GM04503 (cell line): ENCODE results near the gene WWOX.

Experiments
- DNase-seq: peaks from one replicate; pipeline ENCODE4 v3.0.0-alpha.2; 2012; ENCODE audit warnings: low read depth

Gene WWOX

DNA sequence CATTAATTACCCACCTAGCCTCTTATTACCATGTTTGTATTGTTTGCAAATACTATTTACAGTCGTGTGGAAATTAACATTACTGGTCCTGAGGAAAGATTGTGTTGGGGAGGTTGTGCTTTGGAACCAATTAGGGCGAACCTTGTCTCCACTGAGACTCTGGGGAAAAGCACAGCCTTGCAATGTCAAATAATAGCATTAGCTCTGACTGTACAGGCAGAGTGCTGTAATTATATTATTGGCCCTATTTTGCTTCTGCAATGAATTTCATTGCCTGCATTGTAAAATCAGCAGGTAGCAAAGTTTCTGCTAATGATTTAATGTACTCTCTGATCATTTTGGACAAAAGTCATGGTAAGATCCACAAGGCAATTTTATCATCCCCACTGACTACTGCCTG lies 97.0 kb downstream of the WWOX start:
- no peak for DNase-seq

DNA sequence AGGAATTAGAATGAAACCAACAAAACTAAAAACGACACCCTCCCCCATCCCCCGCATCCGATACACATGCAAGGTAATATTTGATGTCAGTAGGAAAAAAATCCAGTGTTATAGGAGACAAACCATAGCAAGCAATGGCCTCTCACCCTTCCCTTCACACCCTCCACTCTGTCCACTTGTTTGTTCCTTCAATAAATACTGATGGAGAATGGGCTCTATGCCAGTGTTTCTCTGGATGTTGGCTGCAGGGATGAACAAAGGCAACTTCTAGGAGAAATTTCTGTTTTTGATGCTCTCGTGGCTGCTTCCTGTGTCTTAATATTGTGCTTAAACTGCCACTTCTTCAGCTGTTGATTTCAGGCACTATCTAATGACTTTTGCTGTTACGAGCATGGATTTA lies 98.8 kb downstream of the WWOX start:
- DNase-seq: no peak

DNA sequence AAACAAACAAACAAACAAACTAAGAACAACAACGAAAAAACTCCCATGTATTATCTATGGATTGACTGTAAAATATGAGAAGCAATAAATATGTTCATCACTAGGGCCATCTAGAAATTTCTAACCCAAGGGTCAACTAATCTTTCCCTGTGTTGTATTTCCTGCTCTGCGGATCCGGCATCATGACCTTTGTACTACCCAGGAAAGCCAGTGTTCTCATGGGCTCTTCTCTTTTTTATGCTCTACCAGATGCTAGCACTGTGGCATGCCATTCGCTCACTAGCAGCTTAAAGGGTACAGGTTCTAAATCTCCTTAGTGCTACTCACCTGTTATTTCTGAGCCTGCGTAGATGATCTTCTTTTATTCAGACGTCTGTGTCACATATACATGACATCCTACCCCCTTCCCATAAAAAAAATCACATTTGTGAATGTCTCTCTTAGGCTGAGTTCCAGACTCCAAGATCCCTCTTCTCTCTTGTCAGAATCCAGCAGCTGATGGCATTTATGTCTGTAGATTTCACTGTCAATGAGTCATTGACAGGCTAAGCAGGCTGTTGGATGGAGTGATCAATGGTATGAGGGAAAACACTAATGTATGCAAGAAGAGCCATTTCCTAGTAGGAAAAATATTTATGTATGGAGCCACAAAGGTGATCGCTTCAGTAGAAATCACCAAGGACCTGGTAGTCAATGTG lies 100.0 kb downstream of the WWOX start:
- DNase-seq: no peak

DNA sequence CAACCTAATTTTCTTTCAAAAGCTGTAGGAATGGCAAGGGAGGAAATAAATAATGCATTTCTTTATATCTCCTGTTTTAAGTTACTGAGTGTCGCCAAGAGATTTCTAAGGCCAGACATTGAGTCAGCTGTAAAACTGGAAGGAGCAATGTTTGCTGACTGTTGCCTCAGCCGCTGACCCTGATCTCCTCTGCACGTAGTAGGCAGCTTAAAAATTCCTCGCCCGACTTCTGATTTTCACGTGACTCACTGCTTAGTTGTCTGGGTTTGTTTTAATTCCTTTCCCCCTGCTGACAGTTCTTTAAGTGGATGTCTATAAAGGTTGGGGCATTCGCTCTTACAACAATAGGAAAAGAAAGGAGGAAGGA lies 100.6 kb downstream of the WWOX start:
- DNase-seq: no peak

DNA sequence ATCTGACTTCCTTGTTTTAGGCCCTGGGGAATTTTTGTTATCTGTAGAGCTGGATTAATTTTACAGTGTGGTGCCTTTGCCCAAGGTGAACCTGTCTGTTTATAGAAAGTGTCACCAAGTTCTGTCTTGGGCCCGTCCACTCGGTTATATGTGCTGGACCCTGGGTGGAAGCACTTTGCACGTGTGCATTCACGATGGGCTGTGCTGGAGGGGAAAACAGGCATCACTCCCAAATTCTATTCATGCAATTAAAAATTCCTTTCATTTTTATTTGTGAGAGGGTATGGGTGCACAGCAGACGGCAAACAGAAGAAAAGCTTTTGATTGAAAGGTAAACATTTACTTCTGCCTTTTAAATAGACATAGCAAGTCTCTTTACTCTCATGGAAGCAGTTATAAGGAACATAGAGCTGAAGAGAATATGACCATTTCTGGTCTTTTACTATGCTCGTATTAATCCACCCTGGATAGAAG lies 101.2 kb downstream of the WWOX start:
- no peak for DNase-seq

DNA sequence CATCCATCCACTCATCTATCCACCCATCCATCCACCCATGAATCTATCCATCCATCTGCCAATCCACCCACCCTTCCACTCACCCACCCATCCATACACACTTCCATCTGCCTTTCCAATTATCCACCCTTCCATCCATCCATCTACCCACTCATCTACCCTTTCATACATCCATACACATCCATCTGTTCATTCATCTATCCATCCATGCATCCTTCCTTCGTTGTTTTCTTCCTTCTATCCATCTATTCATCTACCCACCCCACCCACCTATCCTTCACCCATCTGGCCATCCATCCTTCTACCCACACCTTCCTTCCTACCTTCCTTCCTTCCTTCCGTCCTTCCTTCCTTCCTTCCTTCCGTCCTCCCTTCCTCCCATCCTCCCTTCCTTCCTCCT lies 106.1 kb downstream of the WWOX start:
- no peak for DNase-seq

DNA sequence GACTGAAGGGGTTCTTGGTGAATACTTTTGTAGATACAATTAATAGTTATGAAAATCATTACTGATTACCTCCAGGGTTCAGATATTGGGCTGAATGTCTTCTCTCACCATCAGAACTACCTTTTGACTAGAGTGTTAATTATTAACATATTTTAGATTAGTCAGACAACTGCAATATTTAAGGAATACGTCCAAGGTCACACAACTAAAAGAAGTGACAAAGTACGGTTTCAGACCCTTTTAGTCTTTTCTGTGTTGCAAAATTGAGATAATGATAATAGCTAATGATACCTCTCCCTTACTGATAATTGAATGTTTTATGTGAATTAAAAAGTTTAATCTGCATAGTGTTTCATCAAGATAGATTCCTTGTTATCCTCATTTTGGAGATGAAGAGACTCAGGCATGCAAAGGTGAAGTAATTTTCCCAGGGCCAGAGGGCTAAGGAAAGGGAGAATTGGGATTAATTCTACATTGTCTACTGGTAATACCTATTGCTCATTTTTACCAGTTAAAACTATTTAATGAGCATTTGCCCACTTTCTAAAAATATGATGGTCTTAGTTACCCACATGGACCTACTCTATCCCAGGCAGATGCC lies 107.3 kb downstream of the WWOX start:
- DNase-seq: no peak

DNA sequence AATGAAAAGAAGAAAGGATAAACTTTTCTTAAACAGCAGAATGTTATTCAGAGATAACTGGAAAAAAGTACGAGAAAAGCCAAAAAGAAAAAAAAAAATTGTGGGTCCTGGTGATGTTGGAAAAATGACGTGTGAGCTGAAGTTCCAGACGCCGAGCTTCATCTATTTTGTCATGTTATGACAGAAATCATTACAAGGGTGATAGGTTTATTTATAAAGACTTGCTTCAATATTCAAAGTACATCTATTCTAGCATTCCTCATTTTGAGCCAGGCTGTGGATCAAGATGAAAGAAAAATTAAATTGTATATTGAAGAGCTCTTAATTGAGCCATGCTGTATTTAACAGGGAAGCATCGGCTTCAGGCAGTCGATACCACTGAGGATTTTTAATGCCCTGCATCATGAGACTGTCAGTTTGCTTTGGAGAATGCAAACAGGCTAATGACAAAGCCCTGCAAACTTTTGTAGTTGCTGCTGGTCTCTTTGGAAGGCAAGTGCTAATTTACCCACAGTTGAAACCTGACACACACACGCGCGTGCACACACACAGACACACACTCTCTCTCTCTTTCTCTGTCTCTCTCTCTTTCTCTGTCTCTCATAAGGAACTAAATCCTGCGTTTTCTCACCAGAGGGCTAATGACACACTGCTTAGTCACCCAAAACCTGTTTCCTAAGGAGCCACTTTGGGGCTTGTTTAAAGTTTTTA lies 110.7 kb downstream of the WWOX start:
- no peak for DNase-seq

DNA sequence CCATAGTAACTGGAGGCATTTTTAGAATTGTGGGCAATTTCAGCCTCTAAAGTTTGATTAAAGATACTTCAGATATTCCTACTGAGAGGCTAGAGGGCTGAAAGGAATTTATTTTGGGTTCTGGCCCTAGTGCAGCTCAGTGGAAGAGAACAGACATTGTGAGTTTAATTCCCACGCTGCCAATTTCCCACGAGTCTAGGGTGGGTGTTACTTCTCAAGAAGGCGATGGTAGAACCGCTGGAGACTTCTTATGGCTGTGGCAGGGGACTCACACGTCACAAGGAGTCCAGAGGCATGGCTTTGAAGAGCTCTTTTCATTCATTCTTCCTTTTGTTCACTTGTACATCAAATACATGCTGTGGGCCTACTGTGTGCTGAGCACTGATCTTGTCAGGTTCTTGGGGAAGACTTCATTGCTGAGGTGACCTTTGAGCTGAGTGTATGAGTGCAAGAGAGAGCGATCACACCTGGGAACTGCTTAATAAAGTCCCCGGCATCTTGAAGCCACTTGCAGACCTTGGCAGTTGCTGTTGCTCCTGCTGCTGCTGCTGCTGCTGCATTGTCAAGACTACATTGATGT lies 111.7 kb downstream of the WWOX start:
- DNase-seq: no peak

DNA sequence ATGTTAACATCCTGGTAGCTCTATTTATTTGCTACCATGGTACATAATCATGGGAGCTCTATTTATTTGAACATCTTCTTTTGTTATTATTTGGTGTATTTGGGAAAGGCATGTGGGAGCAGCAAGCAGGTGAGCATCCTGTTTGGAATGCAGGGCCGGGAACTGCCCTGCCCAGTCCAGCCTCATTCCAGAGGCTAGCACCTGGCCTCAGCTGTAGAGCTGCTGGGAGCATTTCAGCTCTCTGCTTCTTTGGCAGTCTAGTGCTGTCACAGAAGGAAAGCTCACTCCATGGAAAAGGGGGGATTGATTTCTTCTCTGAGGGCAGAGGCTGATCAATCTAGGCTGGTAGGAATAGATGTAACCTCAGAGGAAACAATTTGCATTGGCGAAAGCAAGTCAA lies 112.5 kb downstream of the WWOX start:
- no peak for DNase-seq

DNA sequence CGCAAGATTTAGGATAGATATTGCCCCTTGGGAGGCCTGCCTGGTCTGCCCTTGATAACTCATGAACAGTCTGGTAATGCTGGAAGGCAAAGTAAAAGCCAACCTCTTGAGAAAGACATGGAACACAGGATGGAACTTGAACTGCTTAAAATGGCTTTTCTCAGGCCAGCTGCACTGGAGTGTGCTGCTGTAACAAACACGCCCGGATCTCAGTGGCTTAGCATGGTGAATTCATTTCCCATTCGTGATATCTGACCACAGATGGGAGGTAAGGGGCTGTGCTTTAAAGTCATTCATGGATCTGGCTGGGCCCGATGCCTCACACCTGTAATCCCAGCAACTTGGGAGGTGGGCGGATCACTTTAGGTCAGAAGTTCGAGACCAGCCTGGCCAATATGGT lies 113.2 kb downstream of the WWOX start:
- DNase-seq: no peak

DNA sequence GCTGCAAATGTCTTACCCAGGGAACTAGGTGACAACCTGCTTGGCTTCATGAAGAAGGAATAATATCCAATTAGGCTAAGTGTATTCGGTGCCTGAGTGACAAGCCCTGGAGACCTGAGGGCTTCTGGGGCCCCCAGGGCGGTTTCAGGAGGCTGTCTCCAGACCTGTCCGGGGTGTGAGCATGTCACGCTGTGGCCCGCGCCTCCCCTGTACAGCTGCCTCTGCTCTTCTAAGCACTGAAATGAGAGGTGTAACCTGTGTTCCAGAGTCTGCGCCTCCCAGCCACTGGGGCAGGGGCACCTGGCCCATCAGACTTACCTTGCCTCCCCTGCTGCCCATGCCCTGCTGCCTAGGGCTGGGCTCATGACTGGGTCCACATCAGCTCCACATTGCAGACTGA lies 114.3 kb downstream of the WWOX start:
- DNase-seq: no peak

DNA sequence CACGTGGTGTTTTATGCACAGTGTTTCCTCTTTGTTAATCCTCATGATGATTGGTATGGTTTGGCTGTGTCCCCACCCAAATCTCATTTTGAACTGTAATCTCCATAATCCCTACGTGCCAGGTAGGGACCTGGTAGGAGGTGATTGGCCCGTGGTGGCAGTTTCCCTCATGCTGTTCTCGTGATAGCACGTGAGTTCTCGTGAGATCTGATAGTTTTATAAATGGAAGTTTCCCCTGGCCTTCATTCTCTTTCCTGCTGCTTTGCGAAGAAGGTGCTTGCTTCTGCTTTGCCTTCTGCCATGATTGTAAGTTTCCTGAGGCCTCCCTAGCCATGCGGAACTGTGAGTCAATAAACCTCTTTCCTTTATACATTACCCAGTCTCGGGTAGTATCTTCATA lies 115.8 kb downstream of the WWOX start:
- DNase-seq: no peak

DNA sequence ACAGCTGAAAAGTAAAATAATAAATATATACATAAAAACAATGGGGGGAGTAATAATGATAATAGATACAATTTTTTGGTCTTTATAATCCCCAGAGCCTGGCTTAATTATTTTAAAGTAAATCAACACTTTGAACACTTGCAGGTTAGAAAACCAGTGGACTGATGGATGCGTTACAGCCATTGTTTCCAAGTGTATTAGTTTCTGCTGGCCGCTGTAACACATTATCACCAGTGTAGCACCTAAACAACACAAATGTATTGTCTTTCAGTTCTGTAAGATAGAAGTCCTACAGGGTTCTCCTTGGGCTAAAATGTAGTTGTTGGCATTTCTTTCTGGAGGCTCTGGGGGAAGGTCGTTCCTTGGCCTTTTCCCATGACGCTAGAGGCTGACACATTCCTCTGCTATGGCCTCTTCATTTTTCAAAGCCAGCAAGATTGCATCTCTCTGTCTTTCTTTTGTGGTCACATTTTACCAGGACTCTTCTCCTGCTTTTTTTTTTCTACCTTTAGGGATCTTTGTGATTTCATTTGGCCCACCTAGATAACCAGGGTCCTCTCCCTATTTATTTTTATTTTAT lies 116.8 kb downstream of the WWOX start:
- DNase-seq: no peak

DNA sequence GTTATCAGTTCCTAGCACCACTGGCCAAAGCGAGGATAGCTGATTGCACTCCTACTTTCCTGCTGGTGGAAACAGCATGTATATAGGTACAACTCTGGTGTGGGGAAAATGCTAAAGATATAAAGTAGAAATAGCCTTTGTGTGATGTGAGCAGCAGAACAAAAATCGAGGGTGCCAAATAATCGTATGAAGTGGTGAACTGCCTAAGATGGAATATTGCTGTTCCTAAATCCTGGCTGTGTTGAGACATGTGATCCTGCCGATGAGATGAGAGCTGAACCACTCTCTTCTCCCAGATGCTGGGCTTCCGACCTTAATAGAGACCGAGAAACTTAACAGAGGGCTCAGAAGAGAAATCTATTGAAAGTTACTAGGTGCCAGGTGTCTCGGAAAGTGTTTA lies 117.8 kb downstream of the WWOX start:
- DNase-seq: no peak

DNA sequence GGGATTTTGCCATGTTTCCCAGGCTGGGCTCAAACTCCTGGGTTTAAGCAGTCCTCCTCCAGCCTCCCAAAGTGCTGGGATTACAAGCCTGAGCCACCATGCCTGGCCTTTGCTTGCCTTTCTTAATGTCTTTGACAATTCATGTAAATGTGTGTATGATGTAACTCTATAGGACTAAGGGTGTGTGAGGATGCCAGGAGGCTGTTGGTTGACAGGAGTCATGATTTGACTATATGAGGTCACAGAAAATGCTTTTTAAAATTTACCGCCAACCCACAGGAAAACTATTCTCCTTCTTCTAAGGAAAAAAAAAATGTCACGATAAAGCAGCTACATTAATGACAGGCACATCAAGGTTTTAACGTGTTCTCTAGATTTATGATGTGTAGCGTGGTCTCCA lies 118.8 kb downstream of the WWOX start:
- DNase-seq: no peak

DNA sequence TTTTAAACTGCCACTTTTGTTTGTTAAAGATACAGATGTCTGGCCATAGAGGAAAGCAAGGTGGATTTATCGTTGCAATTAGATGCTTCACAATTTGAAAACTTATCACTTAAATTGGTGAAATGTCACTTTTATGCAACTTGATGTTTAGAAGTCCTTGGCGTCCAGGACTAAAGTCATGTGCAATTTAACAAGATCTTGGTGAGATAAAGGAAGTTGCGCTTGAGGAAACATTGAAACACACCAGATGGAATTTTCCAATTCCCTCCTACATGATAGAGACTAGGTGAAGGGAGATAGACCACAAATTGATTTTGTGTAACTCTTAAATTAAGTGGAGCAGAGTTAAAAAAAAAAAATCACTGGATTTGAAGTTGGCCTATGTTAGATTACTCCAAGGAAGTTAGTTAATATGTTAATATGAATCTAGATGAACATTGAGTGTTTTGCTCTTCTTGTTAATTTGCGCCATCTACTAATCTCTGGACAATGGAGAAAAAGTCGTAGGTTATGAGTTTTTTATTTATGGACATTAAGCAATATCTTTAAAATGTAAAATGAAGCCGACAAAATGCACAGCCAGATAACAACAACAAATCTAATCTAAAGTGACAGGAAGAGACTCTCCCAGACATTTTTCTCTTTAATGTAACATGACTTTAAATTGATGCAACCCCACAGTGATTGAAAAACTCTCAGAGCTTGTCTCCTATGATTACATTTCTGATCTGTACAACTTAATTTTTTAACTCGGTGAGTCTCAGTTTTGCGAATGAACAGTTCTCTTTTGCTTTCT lies 119.6 kb downstream of the WWOX start:
- no peak for DNase-seq

DNA sequence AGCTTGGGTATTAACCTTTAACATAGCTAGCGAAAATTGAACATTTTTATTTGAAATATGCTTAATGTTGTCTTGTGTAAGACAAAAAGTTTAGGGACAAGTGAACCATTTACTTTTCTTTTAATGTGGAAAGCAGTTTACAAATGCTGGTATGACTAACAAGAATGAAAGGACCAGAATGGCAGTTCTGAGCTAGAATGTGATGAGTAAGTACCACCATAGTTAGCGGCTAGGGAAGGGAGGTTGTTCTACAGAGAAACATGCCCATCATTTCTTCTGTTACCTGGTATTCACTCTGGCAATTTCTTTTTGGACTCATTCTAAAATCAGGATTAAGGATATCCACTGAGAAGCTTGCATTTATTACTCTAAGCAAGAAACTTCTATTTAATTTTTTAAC lies 121.1 kb downstream of the WWOX start:
- DNase-seq: no peak

DNA sequence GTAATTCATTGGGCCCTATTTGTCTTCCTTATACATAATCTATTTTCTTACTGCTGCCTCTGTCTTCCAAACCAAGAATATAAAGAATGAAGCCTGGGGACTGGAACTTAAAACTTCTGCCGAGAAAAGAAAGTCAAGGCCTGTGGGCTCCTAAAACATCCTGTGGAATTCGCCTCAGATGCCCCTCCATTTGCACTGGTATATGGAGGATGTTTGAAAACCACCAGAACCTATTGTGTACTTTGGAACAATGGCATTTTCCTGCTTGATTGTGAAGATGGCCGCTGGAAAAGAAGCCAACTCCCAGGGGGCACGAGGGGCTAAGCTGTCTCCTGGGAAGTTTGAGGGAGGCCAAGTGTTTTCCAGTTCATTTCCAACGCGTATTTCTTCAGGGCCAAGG lies 122.4 kb downstream of the WWOX start:
- no peak for DNase-seq

DNA sequence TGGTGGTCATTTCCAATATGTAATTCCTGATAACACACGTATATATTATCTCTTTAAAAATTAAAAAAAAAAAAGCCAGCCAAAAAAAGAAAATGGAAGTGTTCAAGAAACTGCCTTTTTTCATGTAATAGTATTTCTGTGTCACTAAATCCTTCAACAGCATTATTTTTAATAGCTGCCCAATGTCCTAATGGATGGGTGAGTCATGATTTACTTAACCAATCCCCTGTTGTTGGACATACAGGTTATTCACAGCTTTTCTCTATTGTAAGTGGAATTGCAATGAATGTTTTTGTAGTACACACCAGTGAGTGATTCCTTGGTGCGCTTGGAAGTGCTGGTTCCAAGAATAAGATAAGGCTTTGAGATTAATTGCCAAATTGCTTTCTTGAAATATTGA lies 124.9 kb downstream of the WWOX start:
- no peak for DNase-seq

DNA sequence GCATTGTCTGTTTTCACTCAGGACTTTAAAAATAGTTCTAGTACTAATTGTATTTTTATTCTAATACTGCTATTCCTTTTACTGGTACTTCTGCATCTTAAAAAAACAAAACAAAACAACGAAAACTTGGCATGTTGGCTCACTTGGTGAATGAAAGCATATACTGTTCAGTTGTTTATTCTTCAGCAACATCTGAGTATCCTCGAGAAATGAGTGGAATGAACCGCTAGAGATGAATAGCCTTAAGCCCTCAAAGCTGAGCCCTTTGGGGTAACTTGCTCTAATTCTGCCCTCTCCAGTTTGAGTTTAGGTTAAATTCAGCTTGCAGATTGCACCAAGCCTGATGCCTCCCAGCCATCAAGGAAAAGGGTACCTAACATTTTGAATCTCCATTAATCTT lies 126.5 kb downstream of the WWOX start:
- DNase-seq: no peak

DNA sequence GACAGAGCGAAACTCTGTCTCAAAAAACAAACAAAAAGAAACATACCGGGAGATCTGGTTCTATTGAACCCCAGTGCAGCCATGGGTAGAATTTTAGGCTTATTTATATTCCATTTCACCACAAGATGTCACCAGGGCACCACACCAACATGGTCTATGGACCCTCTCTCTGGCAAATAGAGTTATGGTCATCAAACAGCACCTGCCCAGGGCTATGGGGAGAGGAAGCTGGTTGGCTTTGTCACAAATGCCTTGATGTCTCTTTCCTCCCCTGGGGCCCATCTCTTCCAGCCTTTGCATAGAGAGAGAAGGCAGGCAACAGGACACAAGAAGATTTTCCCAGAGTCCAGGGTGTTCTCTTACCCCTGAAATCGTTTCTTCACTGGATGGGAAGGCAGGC lies 128.4 kb downstream of the WWOX start:
- DNase-seq: no peak
